Measurements from ENCODE around the gene FOXB1. TPM values are rescaled to one million over a fixed set of nuclear protein-coding genes. Genes with fewer than 3 reads are reported as not detected.

Gene FOXB1
- total and polyA plus RNA-seq, 9 of the 15 experiments (the other 6 are each of a cell fraction or from before 2014, with no cell fraction given), result not detected

DNA sequence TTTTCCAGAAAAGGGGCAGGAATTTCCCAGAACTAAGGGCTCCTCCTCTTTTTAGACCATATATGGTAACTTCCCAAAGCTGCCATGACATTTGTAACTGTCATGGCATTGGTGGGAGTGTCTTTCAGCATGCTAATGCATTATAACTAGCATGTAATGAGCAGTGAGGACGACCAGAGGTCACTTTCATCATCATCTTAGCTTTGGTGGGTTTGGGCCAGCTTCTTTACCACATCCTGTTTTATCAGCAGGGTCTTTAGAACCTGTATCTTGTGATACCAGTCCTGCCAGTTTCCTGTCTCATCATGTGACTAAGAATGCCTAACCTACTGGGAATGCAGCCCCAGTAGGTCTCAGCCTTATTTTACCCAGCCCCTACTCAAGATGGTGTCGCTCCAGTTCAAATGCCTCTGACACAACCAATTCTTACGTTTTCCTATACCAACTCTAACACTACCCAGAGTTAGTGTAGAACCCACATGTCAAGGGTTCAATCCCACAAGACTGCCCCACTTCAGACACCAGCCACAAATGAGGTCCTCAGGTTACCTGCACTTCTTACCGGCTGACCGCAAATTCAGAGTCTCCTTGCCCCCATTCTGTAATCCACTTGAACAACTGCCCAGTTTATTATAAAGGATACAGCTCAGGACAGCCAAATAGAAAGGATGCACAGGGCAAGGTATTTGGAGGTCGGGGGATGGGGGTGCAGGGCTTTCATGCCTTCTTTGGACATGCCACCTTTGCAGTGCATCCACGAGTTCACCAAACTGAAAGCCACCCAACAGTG lies 17.7 kb downstream of the FOXB1 start (continued):
- TF ChIP-seq, protein P1, sequence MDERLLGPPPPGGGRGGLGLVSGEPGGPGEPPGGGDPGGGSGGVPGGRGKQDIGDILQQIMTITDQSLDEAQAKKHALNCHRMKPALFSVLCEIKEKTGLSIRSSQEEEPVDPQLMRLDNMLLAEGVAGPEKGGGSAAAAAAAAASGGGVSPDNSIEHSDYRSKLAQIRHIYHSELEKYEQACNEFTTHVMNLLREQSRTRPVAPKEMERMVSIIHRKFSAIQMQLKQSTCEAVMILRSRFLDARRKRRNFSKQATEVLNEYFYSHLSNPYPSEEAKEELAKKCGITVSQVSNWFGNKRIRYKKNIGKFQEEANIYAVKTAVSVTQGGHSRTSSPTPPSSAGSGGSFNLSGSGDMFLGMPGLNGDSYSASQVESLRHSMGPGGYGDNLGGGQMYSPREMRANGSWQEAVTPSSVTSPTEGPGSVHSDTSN (CRISPR knock-in tag; IDR thresholded peaks at IDR 0.05; ENCODE audit: low read depth), result no peak
- TF ChIP-seq, protein P1 (tag; conservative IDR thresholded peaks at IDR 0.05; ENCODE audit: low read depth), result no peak
- TF ChIP-seq KDM1A (IDR thresholded peaks at IDR 0.05) (no peak), RBM17 (IDR thresholded peaks at IDR 0.05; ENCODE audit: borderline replicate concordance, low read depth, low read length) (no peak), FOSL1 (tag; conservative IDR thresholded peaks at IDR 0.05) (0 out of 2 replicates have a peak, but pooled peaks have one; percentile 9), GABPA (tag; conservative IDR thresholded peaks at IDR 0.05; ENCODE audit: low read depth) (peak; percentile 81), KHSRP (IDR thresholded peaks at IDR 0.05) (no peak), NFE2L1 (tag; IDR thresholded peaks at IDR 0.05; ENCODE audit: borderline replicate concordance, low read depth) (no peak), EHMT2 (IDR thresholded peaks at IDR 0.05) (no peak), SMARCA5 (IDR thresholded peaks at IDR 0.05) (no peak), GTF2E2 (tag; IDR thresholded peaks at IDR 0.05) (0 out of 2 replicates have a peak, but pooled peaks have one; percentile 21), SIN3B (IDR thresholded peaks at IDR 0.05; ENCODE audit: low read depth) (no peak), FOXK1 (CRISPR knock-in tag; IDR thresholded peaks at IDR 0.05; ENCODE audit: borderline replicate concordance) (no peak), MYBL2 (IDR thresholded peaks at IDR 0.05; ENCODE audit: low read depth) (no peak), MYBL2 (CRISPR knock-in tag; IDR thresholded peaks at IDR 0.05; ENCODE audit: borderline replicate concordance) (no peak), MED1 (CRISPR knock-in tag; IDR thresholded peaks at IDR 0.05; ENCODE audit: borderline replicate concordance) (no peak), MECOM (CRISPR knock-in tag; IDR thresholded peaks at IDR 0.05) (no peak), TCF7L2 (IDR thresholded peaks at IDR 0.05; ENCODE audit: low read depth, low read length) (no peak), ZNF77 (CRISPR knock-in tag; IDR thresholded peaks at IDR 0.05) (no peak)
- TF ChIP-seq, protein P2, sequence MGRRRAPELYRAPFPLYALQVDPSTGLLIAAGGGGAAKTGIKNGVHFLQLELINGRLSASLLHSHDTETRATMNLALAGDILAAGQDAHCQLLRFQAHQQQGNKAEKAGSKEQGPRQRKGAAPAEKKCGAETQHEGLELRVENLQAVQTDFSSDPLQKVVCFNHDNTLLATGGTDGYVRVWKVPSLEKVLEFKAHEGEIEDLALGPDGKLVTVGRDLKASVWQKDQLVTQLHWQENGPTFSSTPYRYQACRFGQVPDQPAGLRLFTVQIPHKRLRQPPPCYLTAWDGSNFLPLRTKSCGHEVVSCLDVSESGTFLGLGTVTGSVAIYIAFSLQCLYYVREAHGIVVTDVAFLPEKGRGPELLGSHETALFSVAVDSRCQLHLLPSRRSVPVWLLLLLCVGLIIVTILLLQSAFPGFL (CRISPR knock-in tag; IDR thresholded peaks at IDR 0.05), result no peak
- TF ChIP-seq, protein P3, sequence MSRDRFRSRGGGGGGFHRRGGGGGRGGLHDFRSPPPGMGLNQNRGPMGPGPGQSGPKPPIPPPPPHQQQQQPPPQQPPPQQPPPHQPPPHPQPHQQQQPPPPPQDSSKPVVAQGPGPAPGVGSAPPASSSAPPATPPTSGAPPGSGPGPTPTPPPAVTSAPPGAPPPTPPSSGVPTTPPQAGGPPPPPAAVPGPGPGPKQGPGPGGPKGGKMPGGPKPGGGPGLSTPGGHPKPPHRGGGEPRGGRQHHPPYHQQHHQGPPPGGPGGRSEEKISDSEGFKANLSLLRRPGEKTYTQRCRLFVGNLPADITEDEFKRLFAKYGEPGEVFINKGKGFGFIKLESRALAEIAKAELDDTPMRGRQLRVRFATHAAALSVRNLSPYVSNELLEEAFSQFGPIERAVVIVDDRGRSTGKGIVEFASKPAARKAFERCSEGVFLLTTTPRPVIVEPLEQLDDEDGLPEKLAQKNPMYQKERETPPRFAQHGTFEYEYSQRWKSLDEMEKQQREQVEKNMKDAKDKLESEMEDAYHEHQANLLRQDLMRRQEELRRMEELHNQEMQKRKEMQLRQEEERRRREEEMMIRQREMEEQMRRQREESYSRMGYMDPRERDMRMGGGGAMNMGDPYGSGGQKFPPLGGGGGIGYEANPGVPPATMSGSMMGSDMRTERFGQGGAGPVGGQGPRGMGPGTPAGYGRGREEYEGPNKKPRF (IDR thresholded peaks at IDR 0.05; ENCODE audit: low read depth, low read length), result no peak
- TF ChIP-seq, protein P4, sequence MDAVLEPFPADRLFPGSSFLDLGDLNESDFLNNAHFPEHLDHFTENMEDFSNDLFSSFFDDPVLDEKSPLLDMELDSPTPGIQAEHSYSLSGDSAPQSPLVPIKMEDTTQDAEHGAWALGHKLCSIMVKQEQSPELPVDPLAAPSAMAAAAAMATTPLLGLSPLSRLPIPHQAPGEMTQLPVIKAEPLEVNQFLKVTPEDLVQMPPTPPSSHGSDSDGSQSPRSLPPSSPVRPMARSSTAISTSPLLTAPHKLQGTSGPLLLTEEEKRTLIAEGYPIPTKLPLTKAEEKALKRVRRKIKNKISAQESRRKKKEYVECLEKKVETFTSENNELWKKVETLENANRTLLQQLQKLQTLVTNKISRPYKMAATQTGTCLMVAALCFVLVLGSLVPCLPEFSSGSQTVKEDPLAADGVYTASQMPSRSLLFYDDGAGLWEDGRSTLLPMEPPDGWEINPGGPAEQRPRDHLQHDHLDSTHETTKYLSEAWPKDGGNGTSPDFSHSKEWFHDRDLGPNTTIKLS (IDR thresholded peaks at IDR 0.05; ENCODE audit: borderline replicate concordance, low read depth), result no peak
